ENCODE measurements around the gene FRMD8.

The FRMD8 gene

DNA sequence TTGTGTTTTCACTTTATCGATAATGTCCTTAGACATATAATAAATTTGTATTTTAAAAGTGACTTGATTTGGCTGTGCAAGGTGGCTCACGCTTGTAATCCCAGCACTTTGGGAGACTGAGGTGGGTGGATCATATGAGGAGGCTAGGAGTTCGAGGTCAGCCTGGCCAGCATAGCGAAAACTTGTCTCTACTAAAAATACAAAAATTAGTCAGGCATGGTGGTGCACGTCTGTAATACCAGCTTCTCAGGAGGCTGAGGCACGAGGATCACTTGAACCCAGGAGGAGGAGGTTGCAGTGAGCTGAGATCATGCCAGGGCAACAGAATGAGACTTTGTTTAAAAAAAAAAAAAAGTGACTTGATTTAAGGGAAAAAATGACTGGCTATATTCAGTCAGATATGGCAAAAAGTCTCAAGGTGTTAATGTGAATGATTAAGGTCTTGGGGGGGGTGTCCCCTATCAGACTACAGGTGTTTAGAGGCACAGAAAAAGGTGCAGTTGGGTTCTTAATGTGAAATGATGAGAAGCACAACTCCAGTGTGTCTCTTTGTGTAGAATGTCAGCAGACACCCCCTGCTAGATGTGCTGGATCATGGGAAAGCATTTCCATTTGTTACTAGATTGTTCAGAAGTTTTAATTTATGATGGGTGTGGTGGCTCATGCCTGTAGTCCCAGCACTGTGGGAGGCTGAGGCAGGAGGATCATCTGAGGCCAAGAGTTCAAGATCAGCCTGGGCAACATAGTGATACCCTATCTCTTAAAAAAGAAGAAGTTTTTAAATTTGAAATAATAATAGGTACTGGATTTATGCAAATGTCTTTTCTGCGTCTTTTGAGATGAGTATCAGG, 53.1 kb downstream of the FRMD8 start:
- H3K4me3 ChIP-seq (replicated peaks; ENCODE audit: low read depth, low read length): no peak overlapping the region
- DNase-seq (ENCODE audit: low read depth): peak; percentile 49
- TF ChIP-seq, protein P1, sequence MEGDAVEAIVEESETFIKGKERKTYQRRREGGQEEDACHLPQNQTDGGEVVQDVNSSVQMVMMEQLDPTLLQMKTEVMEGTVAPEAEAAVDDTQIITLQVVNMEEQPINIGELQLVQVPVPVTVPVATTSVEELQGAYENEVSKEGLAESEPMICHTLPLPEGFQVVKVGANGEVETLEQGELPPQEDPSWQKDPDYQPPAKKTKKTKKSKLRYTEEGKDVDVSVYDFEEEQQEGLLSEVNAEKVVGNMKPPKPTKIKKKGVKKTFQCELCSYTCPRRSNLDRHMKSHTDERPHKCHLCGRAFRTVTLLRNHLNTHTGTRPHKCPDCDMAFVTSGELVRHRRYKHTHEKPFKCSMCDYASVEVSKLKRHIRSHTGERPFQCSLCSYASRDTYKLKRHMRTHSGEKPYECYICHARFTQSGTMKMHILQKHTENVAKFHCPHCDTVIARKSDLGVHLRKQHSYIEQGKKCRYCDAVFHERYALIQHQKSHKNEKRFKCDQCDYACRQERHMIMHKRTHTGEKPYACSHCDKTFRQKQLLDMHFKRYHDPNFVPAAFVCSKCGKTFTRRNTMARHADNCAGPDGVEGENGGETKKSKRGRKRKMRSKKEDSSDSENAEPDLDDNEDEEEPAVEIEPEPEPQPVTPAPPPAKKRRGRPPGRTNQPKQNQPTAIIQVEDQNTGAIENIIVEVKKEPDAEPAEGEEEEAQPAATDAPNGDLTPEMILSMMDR (IDR thresholded peaks at IDR 0.05; ENCODE audit: low read length, missing control alignments): no peak

- TF ChIP-seq, protein P1 (IDR thresholded peaks at IDR 0.05; ENCODE audit: low read length, missing control alignments): no peak
- DNase-seq (ENCODE audit: low read depth): peak; percentile 46
- H3K4me3 ChIP-seq (replicated peaks; ENCODE audit: low read depth, low read length): no peak overlapping the region
These were observed 54.5 kb downstream of the FRMD8 start for GRCh38 chr11:65440831-65441499.

DNA sequence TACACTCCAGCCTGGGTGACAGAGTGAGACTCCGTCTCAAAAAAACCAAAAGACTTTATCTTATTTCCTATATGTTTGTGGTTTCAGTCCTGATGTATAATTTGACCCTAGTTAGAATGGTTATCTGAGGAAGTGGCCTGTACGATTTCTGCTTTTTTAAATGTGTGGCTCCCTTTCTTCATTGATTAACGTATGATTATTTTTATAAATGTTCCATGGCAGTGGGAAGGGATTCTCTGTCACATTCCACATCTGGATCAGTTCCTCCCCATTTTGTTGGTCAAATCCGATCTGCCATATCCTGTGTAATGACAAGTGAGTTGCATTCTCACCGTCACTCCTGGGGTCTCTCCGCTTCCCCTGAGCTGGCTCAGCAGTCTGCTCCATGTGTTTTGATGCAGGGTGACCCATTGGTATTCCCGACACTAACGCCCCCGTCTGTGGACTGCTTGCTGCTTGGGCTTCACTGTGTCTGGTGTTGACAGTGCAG, 56.5 kb downstream of the FRMD8 start:
- H3K4me3 ChIP-seq (replicated peaks; ENCODE audit: low read depth, low read length): no peak overlapping the region
- peak; percentile 41 for DNase-seq (ENCODE audit: low read depth)
- TF ChIP-seq, protein P1 (IDR thresholded peaks at IDR 0.05; ENCODE audit: low read length, missing control alignments): no peak

DNA sequence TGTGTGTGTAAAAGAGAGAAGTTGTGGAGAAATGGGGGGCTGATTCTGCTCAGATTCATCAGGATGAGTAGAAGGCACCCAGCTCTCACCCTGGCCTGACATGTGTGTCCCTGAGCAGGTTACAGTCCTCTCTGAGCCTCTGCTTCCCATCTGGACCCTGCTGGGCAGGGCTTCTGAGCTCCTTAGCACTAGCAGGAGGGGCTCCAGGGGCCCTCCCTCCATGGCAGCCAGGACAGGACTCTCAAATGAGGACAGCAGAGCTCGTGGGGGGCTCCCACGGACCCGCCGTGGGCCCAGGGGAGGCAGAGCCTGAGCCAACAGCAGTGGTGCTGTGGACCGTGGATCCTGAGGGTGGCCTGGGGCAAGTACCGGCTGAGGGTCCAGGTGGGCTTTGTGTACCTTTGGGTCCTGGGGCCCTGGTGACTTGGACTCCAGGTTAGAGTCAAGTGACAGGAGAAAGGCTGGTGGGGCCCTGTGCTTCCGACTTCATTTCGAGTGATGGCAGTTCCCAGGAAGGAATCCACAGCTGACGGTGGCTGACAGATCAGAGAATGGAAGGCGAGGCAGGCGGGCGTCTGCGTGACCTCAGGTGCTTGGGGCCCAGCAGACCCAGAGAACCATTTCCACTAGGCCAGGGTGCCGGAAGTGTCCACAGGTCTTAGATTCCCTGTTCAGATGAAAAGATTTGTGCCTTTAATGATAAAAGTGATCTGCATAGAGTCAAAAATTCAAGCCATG, 58.0 kb downstream of the FRMD8 start:
- TF ChIP-seq, protein P1 (IDR thresholded peaks at IDR 0.05; ENCODE audit: low read length, missing control alignments): no peak
- H3K4me3 ChIP-seq (replicated peaks; ENCODE audit: low read depth, low read length): no peak overlapping the region
- DNase-seq (ENCODE audit: low read depth): peak; percentile 42

DNA sequence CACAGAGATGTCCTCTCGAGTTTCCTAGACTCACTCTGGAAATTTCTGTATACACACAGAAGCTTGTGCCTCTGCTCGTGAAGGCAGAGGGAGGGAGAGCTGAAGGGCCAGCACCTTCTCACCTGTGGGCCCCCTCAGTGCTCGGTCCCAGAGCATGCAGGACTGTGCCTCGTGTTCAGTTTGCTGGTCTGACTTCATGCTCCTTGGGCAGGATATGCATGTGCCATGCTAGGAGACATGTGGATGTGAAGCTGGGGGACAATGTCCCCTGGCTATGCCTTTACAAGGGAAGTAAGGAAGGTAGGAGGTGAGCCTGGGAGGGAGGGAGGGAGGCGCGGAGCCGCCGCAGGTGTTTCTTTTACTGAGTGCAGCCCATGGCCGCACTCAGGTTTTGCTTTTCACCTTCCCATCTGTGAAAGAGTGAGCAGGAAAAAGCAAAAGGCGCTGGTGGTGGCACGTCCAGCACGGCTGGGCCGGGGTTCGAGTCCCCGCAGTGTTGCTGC, 58.7 kb downstream of the FRMD8 start:
- TF ChIP-seq, protein P1 (IDR thresholded peaks at IDR 0.05; ENCODE audit: low read length, missing control alignments): no peak
- H3K4me3 ChIP-seq (replicated peaks; ENCODE audit: low read depth, low read length): no peak overlapping the region
- peak; percentile 46 for DNase-seq (ENCODE audit: low read depth)

DNA sequence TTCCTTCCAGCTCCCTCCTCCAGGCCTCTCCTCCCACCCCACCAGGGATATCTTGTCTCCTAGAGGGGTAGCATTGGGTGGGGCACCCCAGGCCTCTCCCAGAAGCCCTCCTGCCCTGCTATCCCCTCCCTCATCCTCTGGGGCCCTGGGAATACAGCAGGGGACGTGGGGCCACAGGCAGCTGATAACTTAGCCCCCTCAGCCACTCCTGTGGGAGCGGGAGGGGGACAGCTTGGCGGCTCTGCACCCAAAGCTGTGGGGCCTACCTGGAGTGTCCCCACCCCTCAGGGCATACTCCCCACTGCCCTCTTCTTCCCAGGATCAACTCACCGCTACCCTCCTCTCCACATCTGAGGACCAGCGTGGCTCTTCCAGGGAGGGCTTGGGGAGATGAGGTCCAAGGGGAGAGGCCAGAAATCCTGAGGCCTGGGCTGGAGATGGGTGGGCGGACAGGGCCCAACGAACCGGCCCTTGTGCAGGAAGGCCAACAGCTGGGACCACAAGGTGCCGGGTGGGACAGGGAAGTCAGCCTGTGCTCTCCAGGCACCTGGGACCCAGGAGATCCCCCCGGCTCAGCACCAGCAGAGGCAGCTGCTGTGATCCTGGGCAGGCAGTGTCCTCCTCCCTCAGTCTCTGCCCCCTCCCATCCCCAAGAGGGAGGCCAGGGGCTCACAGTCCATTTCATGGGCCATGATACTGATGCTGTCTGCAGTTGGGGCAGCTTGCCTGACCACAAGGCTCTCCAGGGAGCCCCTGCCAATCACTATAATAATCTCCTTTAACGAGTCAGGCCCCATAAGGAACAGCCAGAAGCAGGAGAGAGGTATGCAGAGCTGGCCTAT, 59.4 kb downstream of the FRMD8 start:
- peak; percentile 61 for DNase-seq (ENCODE audit: low read depth)

More for the DNA sequence above, 59.4 kb downstream of the FRMD8 start:
- TF ChIP-seq, protein P1 (IDR thresholded peaks at IDR 0.05; ENCODE audit: low read length, missing control alignments): no peak
- H3K4me3 ChIP-seq (replicated peaks; ENCODE audit: low read depth, low read length): no peak overlapping the region

All from fibroblast of pulmonary artery (primary cell).